ENCODE results near the gene IL11RA. TPM values are rescaled to one million over a fixed set of nuclear protein-coding genes. Genes with fewer than 3 reads are reported as not detected.

Gene IL11RA
- polyA plus RNA-seq, 1 donor = 60.9 TPM

DNA sequence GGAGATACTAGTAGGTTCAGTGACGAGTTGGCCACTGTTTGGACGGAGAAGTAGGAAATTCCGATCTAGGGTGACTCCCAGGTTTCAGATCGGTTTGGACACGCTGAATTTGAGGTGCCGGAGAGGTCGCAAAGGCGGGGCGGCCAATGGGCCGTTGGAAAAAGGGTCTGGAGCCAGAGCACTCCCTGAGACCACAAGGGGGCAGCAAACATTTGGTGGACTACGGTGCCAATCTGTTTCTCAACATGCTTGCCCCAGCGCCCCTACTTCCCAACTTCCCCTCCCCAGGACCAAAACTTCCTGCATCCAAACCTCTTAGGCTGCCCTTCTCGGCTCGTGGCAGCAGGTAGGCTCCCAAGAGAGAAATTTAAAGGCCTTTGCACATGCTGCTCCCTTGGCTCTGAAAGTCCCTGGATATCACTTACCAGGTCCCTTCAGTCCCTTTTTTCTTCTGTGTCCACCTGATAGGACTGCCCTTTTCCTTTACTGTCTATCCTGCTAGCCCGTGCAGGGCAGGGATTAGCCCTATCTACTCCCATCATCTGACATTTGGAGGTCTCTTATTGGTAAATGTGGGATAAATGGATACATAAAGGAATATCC is 39.1 kb upstream of the IL11RA start:
- Histone ChIP-seq H3K27ac (ENCODE audit: low read length) (no peak overlapping the region), H3K36me3 (ENCODE audit: control insufficient read depth, insufficient read depth, low read length) (peaks cover 38% of the 10 kb centered on the region), H3K4me3 (ENCODE audit: low read length) (peak overlapping the region; percentile 97), H3K9me3 (ENCODE audit: control insufficient read depth, low read depth, low read length) (no peaks in the 10 kb centered on the region), H3K27me3 (ENCODE audit: control insufficient read depth, insufficient read depth, low read length) (no peaks in the 10 kb centered on the region), H3K4me1 (ENCODE audit: control insufficient read depth, insufficient read depth, low read length) (peaks cover 17% of the 10 kb centered on the region)
- peak; percentile 63 to 70 for DNase-seq
- no CpG with 5 or more reads among the region's 15 CpGs for WGBS (ENCODE audit: insufficient coverage, low lambda C conversion rate)

DNA sequence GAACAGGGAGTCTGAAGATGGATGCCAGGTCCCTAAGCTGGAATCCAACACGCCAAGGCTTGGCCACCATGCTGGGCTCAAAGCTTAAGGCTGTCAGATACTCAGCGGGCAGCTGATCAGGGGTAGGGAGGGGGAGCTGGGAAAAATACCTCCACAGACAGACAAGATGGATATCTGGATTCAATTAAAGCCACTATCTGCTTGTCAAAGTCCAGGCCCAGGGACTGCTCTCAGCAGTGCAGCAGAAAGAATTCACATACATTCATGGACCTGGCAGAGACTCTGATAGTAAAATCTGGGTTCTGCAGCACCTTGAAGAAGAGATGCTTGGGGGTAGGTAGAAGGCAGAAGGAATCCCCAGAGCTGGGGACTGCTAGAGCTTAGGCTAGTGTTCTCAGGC is 36.9 kb upstream of the IL11RA start:
- peaks cover 45% of the 10 kb centered on the region for H3K36me3 ChIP-seq (ENCODE audit: control insufficient read depth, insufficient read depth, low read length)
- no peak overlapping the region for H3K27ac ChIP-seq (ENCODE audit: low read length)
- no peaks in the 10 kb centered on the region for H3K27me3 ChIP-seq (ENCODE audit: control insufficient read depth, insufficient read depth, low read length)
- H3K9me3 ChIP-seq (ENCODE audit: control insufficient read depth, low read depth, low read length) = no peaks in the 10 kb centered on the region
- DNase-seq = no peak
- peaks cover 23% of the 10 kb centered on the region for H3K4me1 ChIP-seq (ENCODE audit: control insufficient read depth, insufficient read depth, low read length)
- H3K4me3 ChIP-seq (ENCODE audit: low read length) = no peak overlapping the region
- WGBS (ENCODE audit: insufficient coverage, low lambda C conversion rate) = no CpG with 5 or more reads among the region's 2 CpGs

DNA sequence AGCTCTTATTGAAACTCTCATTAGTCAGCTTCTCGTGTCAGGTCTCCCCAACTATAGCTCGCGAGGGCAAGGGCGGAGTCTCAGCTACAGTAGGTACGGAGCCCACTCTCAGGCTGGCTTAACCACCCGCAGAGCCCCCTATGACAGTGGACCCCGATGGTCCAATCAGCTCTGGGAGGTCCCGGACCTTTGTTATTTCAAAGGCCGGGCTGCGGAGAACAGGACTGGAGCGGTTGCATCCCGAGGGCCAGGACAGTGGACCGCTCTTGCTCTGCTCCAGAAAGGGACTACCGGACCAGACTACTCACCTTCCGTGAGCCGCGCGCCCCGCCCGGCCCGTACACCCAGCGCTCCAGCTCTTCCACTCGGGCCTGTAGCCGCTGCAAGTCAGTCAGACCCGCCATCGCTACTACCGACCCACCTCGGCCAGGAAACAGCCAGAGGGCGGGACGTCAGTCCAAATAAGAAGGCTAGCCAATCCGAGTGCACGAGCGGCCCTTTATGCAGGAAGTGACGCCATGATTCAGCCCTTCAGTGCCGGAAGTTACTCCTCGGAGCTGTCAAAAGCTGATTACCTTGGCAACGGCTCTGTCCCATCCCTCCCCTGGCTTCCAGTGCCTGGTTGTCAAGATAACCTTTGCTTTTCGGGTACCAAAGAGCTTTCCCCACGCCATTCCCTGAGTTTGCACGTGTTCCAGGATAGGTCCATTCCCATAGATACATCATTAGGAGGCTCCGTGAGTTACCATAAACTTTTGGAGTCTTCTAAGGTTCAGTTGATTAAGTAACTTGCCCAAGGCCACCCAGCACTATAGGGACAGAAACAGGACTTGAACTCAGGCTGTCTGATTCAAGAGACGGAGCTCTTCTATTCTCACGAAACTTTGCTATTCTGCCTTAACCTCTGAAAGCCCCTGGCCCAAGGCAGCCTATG is 31.7 kb upstream of the IL11RA start, which contains the start of gene DCTN3:
DCTN3 (minus strand) TSS at position 435 of the 934 bp plus-strand sequence; CDS start at position 404, 31 bp downstream.
- H3K27ac ChIP-seq (ENCODE audit: low read length) = no peak within 1 kb of the TSS

DNA sequence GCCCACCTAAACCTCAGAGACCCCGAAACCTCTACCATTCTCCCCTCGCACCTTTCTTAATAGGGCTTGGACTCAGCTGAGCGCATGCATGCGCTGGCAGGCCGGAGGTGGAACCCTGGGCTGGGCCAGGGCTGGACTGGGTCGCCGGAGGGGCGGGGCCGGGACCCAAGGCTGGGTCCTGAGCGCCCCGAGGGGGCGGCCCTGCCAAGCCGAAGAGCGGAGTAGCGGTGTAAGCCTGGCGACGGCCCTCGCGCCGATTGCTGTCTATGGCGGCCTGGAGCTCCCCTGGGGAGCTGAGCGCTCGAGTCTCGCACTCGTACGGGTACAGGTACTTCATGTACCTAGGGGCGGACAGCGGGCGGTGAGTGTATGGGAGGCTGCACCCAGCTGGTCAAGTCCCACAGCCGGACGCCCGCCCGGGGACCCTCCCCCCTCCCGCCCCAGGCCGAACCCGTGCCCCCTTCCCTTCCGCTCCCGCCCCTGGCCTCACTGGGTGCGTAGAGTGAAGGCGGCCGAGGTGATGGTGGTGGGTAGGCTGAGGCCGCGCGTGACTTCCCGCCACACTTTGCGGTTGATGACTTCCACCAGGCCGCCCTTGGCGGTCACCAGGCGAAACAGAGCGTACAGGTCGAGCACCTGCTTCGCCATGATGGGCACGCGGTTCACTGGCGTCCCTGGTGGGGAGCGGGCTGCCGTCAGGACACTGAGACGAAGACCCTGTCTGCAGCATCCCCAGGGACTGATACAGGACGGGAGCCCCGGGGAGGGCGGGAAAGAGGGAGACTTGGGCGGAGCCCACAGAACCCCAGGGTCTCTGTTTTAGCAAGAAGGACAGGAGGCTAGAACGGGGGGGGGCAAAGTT is 28.4 kb upstream of the IL11RA start:
- WGBS (ENCODE audit: insufficient coverage, low lambda C conversion rate) = no CpG with 5 or more reads among the region's 63 CpGs
- no peak for DNase-seq
- peaks cover 78% of the 10 kb centered on the region for H3K27me3 ChIP-seq (ENCODE audit: control insufficient read depth, insufficient read depth, low read length)
- H3K4me3 ChIP-seq (ENCODE audit: low read length) = no peak overlapping the region
- H3K27ac ChIP-seq (ENCODE audit: low read length) = no peak overlapping the region
- no peaks in the 10 kb centered on the region for H3K36me3 ChIP-seq (ENCODE audit: control insufficient read depth, insufficient read depth, low read length)
- H3K9me3 ChIP-seq (ENCODE audit: control insufficient read depth, low read depth, low read length) = peaks cover 8% of the 10 kb centered on the region
- peaks cover 21% of the 10 kb centered on the region for H3K4me1 ChIP-seq (ENCODE audit: control insufficient read depth, insufficient read depth, low read length)

More for the DNA sequence above, 31.7 kb upstream of the IL11RA start, which contains the start of gene DCTN3:
- DNase-seq = peak; percentile 92
- 0% methylated on average over 2 of the region's 43 CpGs for WGBS (ENCODE audit: insufficient coverage, low lambda C conversion rate)
- H3K9me3 ChIP-seq (ENCODE audit: control insufficient read depth, low read depth, low read length) = peaks cover 3% of the 10 kb centered on the region
- H3K27me3 ChIP-seq (ENCODE audit: control insufficient read depth, insufficient read depth, low read length) = peaks cover 45% of the 10 kb centered on the region
- peaks cover 31% of the 10 kb centered on the region for H3K36me3 ChIP-seq (ENCODE audit: control insufficient read depth, insufficient read depth, low read length)
- H3K4me3 ChIP-seq (ENCODE audit: low read length) = peak within 1 kb of the TSS; percentile 68
- peaks cover 10% of the 10 kb centered on the region for H3K4me1 ChIP-seq (ENCODE audit: control insufficient read depth, insufficient read depth, low read length)

DNA sequence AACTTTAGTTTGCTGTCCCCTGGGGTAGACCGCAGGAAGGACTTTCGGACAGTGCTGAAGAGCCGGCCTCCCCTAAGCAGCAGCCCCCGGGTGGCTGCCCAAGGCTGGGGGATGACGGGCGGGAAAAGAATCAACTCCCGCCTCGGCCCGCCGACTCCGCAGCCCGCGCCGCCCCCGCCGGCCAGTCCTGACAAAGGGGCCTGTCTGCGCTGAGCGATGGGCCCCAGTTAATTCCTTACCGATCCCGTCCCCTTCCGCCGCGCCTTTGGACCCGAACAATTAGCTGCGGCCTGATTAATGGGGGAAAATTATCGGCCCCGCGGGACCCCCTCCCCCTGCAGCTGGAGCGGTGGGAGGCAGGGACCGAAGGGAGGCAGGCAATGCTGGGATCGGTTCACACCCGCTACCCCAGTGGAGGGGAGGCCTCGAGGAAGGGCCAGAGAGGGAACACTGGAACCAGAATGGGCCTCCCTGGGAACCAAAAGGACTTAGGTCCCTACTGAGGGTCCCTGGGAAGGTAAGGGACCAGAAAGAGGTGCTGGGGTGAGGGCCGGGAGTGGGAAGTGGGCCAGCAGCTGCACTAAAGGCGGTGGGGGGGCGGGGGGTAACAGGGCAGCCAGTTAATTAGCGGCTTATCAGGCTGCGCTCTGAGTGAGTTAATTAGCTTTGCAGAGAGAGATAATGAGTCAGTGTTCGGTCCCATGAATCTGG is 27.4 kb upstream of the IL11RA start:
- DNase-seq = no peak
- Histone ChIP-seq H3K9me3 (ENCODE audit: control insufficient read depth, low read depth, low read length) (peaks cover 8% of the 10 kb centered on the region), H3K4me3 (ENCODE audit: low read length) (no peak overlapping the region), H3K27ac (ENCODE audit: low read length) (no peak overlapping the region), H3K4me1 (ENCODE audit: control insufficient read depth, insufficient read depth, low read length) (peaks cover 17% of the 10 kb centered on the region), H3K27me3 (ENCODE audit: control insufficient read depth, insufficient read depth, low read length) (peaks cover 86% of the 10 kb centered on the region), H3K36me3 (ENCODE audit: control insufficient read depth, insufficient read depth, low read length) (no peaks in the 10 kb centered on the region)
- no CpG with 5 or more reads among the region's 39 CpGs for WGBS (ENCODE audit: insufficient coverage, low lambda C conversion rate)

DNA sequence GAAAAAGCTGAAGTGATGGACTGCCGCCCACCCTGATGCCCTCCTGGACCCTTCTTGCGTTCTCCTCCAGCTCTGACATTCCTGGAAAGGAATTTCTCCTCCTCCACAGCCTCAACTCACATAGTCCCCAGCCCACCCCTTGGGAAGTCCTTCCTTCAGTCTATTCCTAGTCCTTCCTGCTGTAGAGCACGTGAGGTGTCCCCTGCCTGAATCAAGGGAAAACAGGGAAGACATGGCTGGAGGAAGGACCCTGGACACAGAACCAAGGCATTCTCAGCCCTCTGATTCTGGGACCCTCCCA is 26.8 kb upstream of the IL11RA start:
- DNase-seq = no peak
- Histone ChIP-seq H3K9me3 (ENCODE audit: control insufficient read depth, low read depth, low read length) (peaks cover 8% of the 10 kb centered on the region), H3K27ac (ENCODE audit: low read length) (no peak overlapping the region), H3K27me3 (ENCODE audit: control insufficient read depth, insufficient read depth, low read length) (peaks cover 91% of the 10 kb centered on the region), H3K4me3 (ENCODE audit: low read length) (no peak overlapping the region), H3K36me3 (ENCODE audit: control insufficient read depth, insufficient read depth, low read length) (no peaks in the 10 kb centered on the region), H3K4me1 (ENCODE audit: control insufficient read depth, insufficient read depth, low read length) (peaks cover 17% of the 10 kb centered on the region)
- whole genome bisulfite sequencing (ENCODE audit: insufficient coverage, low lambda C conversion rate) = no CpG with 5 or more reads among the region's 3 CpGs

DNA sequence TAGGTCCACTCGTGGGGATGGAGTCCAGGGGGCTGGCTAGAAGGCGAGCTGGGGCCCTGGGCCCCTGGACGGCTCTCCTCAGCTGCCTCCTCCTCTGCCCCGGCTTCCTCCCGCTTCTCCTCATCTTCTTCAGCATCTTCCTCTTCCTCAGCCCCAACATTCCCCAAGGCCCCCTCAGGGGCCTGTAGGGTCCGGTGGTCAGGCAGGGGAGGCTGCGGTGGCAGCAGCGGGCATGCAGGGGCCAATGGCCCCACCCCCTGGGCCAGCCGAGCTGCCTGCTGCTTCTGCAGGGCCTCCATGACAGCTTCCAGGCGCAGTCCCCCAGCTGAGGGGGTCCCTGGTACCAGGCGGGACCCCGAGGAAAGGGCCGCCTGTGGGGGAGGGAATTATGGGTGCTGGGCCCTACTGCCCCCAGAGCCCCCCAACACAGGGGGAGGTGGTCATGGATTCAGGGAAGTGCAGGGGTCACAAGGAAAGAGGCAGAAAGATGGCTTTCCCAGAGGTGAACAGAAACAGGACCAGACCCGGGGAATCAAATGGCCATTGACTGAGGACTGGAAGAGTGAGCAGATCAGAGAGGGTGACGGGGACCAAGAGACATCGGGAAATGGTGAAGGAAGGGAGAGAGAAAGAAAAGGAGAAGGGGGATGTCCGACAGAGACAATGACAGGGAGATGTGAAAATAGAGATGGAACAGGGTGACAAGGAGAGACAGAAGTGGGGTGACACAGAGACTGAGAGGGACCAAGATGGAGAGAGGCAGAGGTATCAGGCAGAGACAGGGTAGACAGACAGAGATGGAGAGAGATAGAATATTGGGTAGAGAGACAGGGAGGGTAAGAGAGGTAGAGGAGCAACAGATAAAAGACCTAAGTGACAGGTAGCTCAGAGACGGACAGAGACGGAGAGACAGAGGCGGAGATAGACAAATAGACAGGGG is 24.0 kb upstream of the IL11RA start:
- Histone ChIP-seq H3K36me3 (ENCODE audit: control insufficient read depth, insufficient read depth, low read length) (no peaks in the 10 kb centered on the region), H3K4me3 (ENCODE audit: low read length) (peak overlapping the region; percentile 16), H3K27ac (ENCODE audit: low read length) (no peak overlapping the region), H3K9me3 (ENCODE audit: control insufficient read depth, low read depth, low read length) (peaks cover 8% of the 10 kb centered on the region), H3K27me3 (ENCODE audit: control insufficient read depth, insufficient read depth, low read length) (peaks cover 80% of the 10 kb centered on the region), H3K4me1 (ENCODE audit: control insufficient read depth, insufficient read depth, low read length) (peaks cover 21% of the 10 kb centered on the region)
- WGBS (ENCODE audit: insufficient coverage, low lambda C conversion rate) = 18% methylated on average over 7 of the region's 20 CpGs
- DNase-seq = no peak

DNA sequence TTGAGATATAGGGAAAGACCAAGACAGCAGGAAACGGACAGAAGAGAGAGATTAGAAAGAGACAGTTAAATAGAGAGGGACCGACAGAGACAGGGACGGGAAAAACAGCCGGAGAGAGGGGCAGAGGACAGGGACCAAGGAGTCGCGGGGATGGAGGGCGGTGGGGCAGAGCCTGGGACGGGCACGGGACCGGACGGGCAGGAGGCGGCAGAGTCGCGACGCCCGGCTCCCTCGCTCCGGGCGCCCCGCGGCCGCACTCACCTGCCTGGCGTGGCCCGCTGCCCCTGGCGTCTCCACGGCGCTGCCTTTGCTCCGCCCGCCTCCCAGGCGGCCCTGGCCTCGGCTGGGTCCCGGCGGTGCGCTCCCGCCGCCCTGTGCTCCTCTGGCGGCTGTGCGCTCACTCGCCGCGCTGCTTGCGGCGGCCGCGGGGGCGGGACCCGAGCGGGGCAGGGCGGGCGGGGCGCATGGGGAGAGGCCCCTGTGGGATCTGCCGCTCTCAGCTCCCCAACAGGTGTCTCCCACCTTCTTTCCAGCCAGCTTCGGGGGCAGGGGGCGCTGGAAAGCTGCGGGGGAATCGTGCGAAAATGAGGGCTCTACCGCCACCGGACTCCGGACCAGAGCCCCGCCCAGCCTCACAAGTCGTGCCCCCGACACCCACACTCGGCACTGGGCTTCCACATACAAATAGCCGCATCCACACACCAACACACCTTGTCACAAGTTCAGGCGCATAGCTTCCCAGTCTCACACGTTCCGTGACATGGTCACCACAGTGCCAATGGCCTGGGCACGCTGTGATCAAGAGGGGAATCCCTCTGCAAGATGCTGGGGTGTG is 23.1 kb upstream of the IL11RA start, which contains the start of gene ARID3C:
ARID3C (minus strand) TSS at position 411 of the 835 bp plus-strand sequence. CDS start 1,052 bp downstream, outside the sequence.
- H3K4me3 ChIP-seq (ENCODE audit: low read length) = peak within 1 kb of the TSS; percentile 16
- H3K9me3 ChIP-seq (ENCODE audit: control insufficient read depth, low read depth, low read length) = peaks cover 8% of the 10 kb centered on the region
- H3K27me3 ChIP-seq (ENCODE audit: control insufficient read depth, insufficient read depth, low read length) = peaks cover 71% of the 10 kb centered on the region
- H3K36me3 ChIP-seq (ENCODE audit: control insufficient read depth, insufficient read depth, low read length) = no peaks in the 10 kb centered on the region
- 0% methylated on average over 1 of the region's 69 CpGs for WGBS (ENCODE audit: insufficient coverage, low lambda C conversion rate)
- no peak within 1 kb of the TSS for H3K27ac ChIP-seq (ENCODE audit: low read length)
- peaks cover 21% of the 10 kb centered on the region for H3K4me1 ChIP-seq (ENCODE audit: control insufficient read depth, insufficient read depth, low read length)
- peak in 1 of 2 donors; percentile 58 for DNase-seq
